ENCODE data around the gene CHRNA3.
"Not testable (repeated sequence)": the region's sequence is repeated elsewhere in the genome, so short reads cannot be mapped to it uniquely, and the experiment has no call there.

Gene CHRNA3

DNA sequence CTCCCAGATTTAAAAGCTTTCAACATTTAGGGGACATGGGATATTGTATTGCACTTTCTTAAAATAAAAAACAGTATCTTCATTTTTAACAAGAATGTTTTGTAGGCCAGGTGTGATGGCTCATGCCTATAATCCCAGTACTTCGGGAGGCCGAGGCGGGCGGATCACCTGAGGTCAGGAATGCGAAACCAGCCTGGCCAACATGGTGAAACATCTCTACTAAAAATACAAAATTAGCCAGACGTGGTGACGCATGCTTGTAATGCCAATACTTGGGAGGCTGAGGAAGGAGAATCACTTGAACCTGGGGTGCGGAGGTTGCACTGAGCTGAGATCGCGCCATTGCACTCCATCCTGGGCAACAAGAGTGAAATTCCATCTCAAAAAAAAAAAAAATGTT, 60.6 kb downstream of the CHRNA3 start:
- not testable (repeated sequence) for DNase-seq (ENCODE audit: low read depth in 2 of 2)

DNA sequence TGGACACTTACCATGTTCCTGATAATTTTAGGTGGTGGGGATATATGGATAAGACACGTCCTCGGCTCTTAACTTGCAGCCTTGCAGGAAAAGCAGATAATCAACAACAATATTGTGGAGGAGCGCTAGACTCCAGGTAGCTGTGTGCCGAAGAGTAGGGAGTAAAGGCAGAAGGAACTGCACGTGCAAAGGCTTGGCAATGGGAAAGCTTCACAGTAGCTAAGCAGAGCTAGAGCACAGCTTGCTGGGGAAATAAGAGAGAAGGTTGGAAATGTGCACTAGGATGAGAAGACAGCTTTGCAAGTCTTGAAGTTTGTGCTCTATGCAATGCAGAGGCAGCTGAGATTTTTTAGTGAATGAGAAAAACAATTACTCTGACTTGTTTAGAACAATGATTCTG, 68.2 kb downstream of the CHRNA3 start:
- no peak for DNase-seq (ENCODE audit: low read depth in 2 of 2)

DNA sequence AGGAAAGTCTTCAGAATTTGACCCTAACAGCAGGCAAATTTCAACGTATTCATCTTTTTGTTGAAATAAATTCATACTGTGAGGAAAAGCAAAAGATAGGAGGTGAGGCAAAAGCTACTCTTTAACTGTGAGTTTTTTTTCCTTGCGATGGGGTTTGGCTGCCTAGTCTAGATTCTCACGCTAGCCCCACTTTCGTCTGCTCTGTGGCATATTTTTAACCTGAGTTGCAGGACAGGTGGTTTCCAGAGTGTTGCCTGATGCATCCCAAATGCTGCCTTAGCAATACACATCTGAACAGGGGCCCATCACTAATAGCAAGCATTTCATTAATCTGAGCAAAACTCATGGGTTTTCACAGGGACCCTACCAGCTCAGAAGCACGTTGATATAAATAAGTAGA, 68.9 kb downstream of the CHRNA3 start:
- DNase-seq (ENCODE audit: low read depth in 2 of 2): no peak

DNA sequence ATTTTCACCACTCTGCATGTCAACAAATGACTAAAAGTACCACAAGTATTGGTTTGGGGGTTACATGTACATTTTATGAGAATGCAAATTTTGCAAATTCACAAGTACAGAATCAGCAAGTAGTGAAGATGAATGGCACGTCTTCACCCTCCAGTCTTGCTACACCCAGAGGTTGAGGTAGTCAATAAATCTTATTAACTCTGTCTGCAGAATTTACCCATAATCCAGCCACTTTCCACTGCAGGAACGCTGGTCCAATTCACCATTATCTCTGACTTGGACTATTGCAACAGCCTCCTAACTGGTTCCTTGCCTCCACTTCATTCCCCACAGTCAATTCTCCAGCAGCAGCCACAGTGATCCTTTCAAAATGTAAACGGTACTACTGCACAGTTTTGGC, 70.0 kb downstream of the CHRNA3 start:
- DNase-seq (ENCODE audit: low read depth in 2 of 2): no peak

DNA sequence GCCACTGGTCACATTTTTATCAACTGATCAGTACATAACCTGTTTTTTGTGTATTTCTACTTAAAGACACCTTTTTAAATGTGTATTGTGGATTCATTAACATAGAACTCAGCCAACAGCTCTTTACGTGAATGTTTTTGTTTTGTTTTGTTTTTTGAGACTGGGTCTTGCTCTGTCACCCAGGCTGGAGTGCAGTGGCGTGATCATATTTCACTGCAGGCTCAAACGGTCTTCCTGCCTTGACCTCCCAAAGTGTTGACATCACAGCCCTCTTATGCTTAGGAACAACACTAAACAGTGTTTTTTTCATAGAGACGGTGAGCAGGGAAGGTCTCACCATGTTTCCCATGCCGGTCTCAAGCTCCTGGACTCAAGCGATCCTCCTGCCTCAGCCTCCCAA, 70.6 kb downstream of the CHRNA3 start:
- no peak for DNase-seq (ENCODE audit: low read depth in 2 of 2)
